Body of pancreas (tissue), 4 donors: ENCODE results near the gene ASPM. TPM values are rescaled to one million over a fixed set of nuclear protein-coding genes. Genes with fewer than 3 reads are reported as not detected.

ENCODE experiments used
- ATAC-seq: fragments of 150-250 bp; one replicate; pipeline ENCODE4 v1.9.1; 2016
- DNase-seq, 4 donors: peaks; one replicate each; pipeline ENCODE4 v3.0.0-alpha.2; 2019
- H3K27ac ChIP-seq, 4 donors: fragments of 200-600 bp; sonication (generic); 1 replicate in 3 of 4; 2 replicates in 1 of 4; pipeline versions ENCODE4 v1.5.1 to v1.6.1; 2016 to 2019; ENCODE audit warnings: mild to moderate bottlenecking in 1 of 4, mixed read lengths in 1 of 4, moderate library complexity in 1 of 4
- H3K27me3 ChIP-seq, 2 donors: fragments of 200-600 bp; sonication (generic); one replicate each; pipeline ENCODE4 v1.6.0; 2016; ENCODE audit warnings: mild to moderate bottlenecking in 1 of 2
- H3K36me3 ChIP-seq, 2 donors: fragments of 200-600 bp; sonication (generic); replicated peaks in 1 of 2; 2 replicates each; pipeline ENCODE4 v1.5.1; 2016; ENCODE audit warnings: low read depth in 2 of 2; ENCODE audit not compliant: insufficient read depth in 1 of 2
- H3K4me1 ChIP-seq: fragments of 200-600 bp; sonication (generic); one replicate; pipeline ENCODE4 v1.6.0; 2016
- H3K4me3 ChIP-seq, 2 donors: fragments of 200-600 bp; sonication (generic); 1 replicate in 1 of 2; 2 replicates in 1 of 2; pipeline ENCODE4 v1.5.1; 2016 to 2019
- H3K9me3 ChIP-seq, 3 donors: fragments of 200-600 bp; sonication (generic); 1 replicate in 2 of 3; 2 replicates in 1 of 3; pipeline ENCODE4 v1.5.1; 2016
- POLR2A ChIP-seq, 3 donors: fragments of 450-650 bp; IDR thresholded peaks; one replicate each; pipeline ENCODE4 v1.6.1; 2016; ENCODE audit warnings: antibody characterized with exemption in 3 of 3, mild to moderate bottlenecking in 2 of 3
- WGBS, 2 donors: methylation state at CpG; one replicate each; pipeline ENCODE4 v1.1.5; 2017; 5-methylcytosine and 5-hydroxymethylcytosine counted together
- intact Hi-C: fragments of 100-400 bp; cut with DNase I; formaldehyde crosslinking; loops from one replicate; pipeline ENCODE4 v1.15.1; 2023
- total RNA-seq, 2 donors: library from RNA; depleted of rRNA; stranded (reverse); fragments of >200 nt; gene quantifications; one replicate each; pipeline ENCODE4 v1.1.0, GENCODE V29; 2016
- TF ChIP-seq, protein P1 (sequence below), 7 experiments: fragments of 450-650 bp in 4 of 7; fragments of 200-600 bp in 3 of 7; sonication (generic) in 3 of 7; IDR thresholded peaks; one replicate each; pipeline ENCODE4 v1.5.1; 2016 to 2019; ENCODE audit warnings: antibody characterized with exemption in 7 of 7

Gene ASPM
- total RNA-seq, 2 donors from 2014 or later: under 0.01 to 0.66 TPM

GRCh38 chr1:197174818-197175217, 28.3 kb upstream of the ASPM start:
- Histone ChIP-seq H3K36me3 (peaks cover 0 to 11% of the 10 kb centered on the region in 2 donors), H3K27me3 (no peaks in the 10 kb centered on the region), H3K27ac (no peak overlapping the region), H3K9me3 (no peaks in the 10 kb centered on the region), H3K4me1 (peaks cover 10% of the 10 kb centered on the region), H3K4me3 (no peak overlapping the region)
- intact Hi-C loops: no loop called here
- 74 to 75% methylated on average over 2 of the region's 2 CpGs for WGBS, 2 donors
- ATAC-seq (no peak), DNase-seq (no peak)
- TF ChIP-seq, protein P1, sequence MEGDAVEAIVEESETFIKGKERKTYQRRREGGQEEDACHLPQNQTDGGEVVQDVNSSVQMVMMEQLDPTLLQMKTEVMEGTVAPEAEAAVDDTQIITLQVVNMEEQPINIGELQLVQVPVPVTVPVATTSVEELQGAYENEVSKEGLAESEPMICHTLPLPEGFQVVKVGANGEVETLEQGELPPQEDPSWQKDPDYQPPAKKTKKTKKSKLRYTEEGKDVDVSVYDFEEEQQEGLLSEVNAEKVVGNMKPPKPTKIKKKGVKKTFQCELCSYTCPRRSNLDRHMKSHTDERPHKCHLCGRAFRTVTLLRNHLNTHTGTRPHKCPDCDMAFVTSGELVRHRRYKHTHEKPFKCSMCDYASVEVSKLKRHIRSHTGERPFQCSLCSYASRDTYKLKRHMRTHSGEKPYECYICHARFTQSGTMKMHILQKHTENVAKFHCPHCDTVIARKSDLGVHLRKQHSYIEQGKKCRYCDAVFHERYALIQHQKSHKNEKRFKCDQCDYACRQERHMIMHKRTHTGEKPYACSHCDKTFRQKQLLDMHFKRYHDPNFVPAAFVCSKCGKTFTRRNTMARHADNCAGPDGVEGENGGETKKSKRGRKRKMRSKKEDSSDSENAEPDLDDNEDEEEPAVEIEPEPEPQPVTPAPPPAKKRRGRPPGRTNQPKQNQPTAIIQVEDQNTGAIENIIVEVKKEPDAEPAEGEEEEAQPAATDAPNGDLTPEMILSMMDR (IDR thresholded peaks at IDR 0.05): no peak
- no peak for TF ChIP-seq POLR2A (IDR thresholded peaks at IDR 0.05)

GRCh38 chr1:197173571-197174507, 27.4 kb upstream of the ASPM start:
- Histone ChIP-seq H3K4me1 (peaks cover 10% of the 10 kb centered on the region), H3K4me3 (no peak overlapping the region), H3K27ac (peak overlapping the region in 1 of 4 donors; percentile 13), H3K9me3 (no peaks in the 10 kb centered on the region), H3K27me3 (no peaks in the 10 kb centered on the region), H3K36me3 (peaks cover 0 to 8% of the 10 kb centered on the region in 2 donors)
- peak; percentile 68 for ATAC-seq
- peak in 1 of 4 donors; percentile 10 for DNase-seq
- intact Hi-C loops: no loop called here
- WGBS, 2 donors: 61 to 64% methylated on average over 5 of the region's 5 CpGs
- no peak for TF ChIP-seq POLR2A (IDR thresholded peaks at IDR 0.05)
- TF ChIP-seq, protein P1 (IDR thresholded peaks at IDR 0.05): peak in 3 of 7 experiments; percentile 19 to 26 (median 23)

DNA sequence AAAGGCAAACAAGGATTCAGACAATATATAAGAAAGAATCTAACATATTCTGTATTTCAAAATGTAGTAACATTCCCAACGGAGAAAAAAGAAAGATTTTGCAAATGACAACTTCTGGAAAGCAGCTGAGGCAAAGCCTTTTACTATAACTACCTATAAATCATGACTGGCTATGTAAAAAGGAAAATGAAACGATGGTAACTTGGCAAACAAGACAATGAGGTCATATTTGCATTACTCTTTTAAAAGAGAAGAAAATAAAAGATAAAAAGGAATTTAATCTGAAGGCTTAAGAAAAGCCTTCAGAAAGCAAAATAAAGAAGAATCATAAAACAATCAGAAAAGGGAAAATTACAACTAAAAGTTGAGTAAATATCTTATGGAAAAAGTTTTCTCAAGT, 25.1 kb upstream of the ASPM start:
- ATAC-seq: no peak
- H3K9me3 ChIP-seq: no peaks in the 10 kb centered on the region
- no peak for DNase-seq
- no peak overlapping the region for H3K4me3 ChIP-seq
- H3K27ac ChIP-seq: no peak overlapping the region
- H3K36me3 ChIP-seq: peaks cover 0 to 5% of the 10 kb centered on the region in 2 donors
- WGBS, 2 donors: 48 to 54% methylated on average over 2 of the region's 2 CpGs
- intact Hi-C loops: no loop called here
- peaks cover 10% of the 10 kb centered on the region for H3K4me1 ChIP-seq
- no peak for TF ChIP-seq POLR2A (IDR thresholded peaks at IDR 0.05)
- TF ChIP-seq, protein P1 (IDR thresholded peaks at IDR 0.05): no peak
- no peaks in the 10 kb centered on the region for H3K27me3 ChIP-seq

- no peaks in the 10 kb centered on the region for H3K9me3 ChIP-seq
- ATAC-seq (no peak), DNase-seq (no peak)
- no peak overlapping the region for H3K4me3 ChIP-seq
- peaks cover 0 to 2% of the 10 kb centered on the region in 2 donors for H3K36me3 ChIP-seq
- H3K27ac ChIP-seq: no peak overlapping the region
- no peaks in the 10 kb centered on the region for H3K27me3 ChIP-seq
- intact Hi-C loops: no loop called here
- TF ChIP-seq, protein P1 (IDR thresholded peaks at IDR 0.05): no peak
- TF ChIP-seq POLR2A (IDR thresholded peaks at IDR 0.05): no peak
- H3K4me1 ChIP-seq: peaks cover 10% of the 10 kb centered on the region
Measured at GRCh38 chr1:197170538-197170937, 24.1 kb upstream of the ASPM start.
